T-helper 1 cell (primary cell): Measurements from ENCODE around the gene PIP4K2B.

ENCODE experiments used
- DNase-seq, 5 donors: peaks; one replicate each; pipeline ENCODE4 v3.0.0-alpha.2; 2012 to 2020

PIP4K2B gene

DNA sequence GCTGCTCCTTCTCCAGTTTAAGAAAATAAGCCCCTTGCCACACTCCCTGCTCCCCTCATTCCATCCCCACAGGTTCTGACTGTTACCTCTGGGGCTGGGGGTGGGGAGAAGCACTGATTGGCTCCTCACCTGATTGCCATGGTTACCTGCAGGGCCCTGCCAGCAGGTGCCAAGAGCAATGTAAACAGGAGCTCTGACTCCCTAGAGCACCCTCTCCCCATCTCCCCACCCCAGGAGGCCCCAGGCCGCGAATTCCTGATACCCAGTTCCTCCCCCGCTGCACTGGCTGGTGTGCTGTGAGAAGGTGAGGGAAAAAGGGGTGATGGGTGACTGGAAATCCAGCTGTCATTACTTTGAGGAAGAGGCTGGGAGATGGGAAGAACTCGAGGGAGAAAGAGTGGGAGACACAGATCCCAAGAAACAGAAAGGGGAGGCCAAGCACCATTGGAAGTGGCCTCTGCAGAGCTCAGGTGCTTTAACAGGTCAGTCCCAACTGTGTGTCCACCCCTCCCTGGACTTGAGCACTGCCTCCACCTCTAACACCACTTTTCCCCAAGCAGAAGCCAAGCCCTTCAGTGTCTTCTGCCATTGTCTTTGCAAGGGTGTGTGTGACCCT is 55.7 kb downstream of the PIP4K2B start:
- DNase-seq = no peak

DNA sequence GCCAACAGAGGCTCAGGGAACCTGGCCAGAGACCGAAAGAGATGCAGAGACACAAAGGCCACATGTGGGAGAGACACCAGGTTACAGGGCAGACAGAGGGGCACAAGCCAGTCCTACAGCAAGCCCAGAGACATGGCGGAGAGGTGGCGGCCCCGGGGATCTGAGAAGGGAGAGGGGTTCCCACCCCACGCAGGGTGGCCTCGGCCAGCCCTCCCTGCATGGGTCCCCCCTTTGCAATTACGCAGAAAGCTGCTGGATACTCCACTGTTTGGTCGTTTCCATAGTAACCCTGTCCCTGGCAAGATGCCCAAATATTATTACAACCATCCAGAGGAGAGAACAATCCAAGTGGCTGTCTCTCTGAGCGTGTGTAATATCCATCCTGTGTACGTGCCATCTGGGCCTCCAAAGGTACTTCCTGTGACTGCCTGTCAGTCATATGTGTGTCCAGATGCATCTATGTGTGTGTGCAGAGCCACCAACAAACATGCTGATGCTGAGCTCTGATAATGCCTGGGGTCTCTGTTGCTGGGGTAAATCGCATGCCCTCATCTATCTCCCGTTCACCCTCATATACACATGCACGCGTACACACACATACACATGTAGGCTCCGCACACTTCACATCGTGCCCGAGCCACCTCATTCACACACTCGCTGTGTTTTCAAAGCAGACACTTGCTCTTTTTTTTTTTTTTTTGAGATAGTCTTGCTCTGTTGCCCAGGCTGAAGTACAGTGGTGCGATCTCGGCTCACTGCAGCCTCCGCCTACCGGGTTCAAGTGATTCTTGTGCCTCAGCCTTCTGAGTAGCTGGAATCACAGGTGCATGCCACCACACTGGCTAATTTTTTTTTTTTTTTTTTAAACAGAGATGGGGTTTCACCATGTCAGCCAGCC is 56.7 kb downstream of the PIP4K2B start:
- no peak for DNase-seq

GRCh38 chr17:38741921-38742410 is 57.4 kb downstream of the PIP4K2B start:
- no peak for DNase-seq

GRCh38 chr17:38741461-38741860 is 57.9 kb downstream of the PIP4K2B start:
- DNase-seq = no peak

DNA sequence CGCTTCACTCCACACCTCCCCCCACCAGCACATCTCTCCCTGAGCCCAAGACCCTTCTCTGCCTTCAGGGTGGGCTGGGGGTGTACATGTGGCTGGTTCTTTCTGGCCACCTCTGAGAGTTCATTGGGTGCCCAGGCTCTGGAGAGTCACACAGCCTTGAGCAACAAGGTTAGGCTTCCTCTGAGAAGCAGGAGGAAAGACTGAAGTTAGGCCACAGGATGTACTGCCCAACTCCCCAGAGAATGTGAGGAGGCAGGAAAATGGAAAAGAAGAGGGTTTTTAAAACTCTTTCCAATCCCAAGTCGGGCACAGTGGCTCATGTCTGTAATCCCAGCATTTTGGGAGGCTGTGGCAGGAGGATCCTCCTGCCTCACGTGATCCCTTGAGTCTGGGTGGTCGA is 58.5 kb downstream of the PIP4K2B start:
- DNase-seq = no peak

DNA sequence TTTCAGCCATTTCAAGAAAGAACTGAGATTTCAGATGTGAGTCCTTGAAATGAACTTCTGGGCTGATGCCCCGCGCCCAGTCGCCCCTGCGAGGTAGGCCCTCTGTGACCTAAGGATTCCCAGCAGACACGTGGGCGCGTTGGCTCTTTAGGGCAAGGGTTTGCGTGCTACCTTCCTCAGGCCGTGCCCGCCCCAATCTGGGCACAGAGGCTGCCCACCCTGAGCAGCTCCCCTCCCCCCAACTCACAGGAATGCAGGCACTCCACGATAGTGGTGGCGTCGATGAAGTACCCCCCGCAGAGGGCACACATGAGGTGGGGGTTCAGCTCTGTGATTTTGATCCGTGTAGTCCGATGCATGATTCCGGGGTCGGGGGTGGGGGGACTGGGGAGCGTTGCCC is 59.3 kb downstream of the PIP4K2B start:
- DNase-seq = no peak

GRCh38 chr17:38739305-38739704 is 60.1 kb downstream of the PIP4K2B start:
- DNase-seq = no peak

GRCh38 chr17:38738686-38739085 is 60.7 kb downstream of the PIP4K2B start:
- DNase-seq = no peak

- no peak for DNase-seq
Measured at GRCh38 chr17:38738007-38738662, 61.2 kb downstream of the PIP4K2B start.

- DNase-seq = peak; percentile 47 to 72 (median 63)
Measured at GRCh38 chr17:38735161-38735997, 64.0 kb downstream of the PIP4K2B start.

GRCh38 chr17:38733982-38734973 is 65.1 kb downstream of the PIP4K2B start:
- DNase-seq = peak in 1 of 5 donors; percentile 34

DNA sequence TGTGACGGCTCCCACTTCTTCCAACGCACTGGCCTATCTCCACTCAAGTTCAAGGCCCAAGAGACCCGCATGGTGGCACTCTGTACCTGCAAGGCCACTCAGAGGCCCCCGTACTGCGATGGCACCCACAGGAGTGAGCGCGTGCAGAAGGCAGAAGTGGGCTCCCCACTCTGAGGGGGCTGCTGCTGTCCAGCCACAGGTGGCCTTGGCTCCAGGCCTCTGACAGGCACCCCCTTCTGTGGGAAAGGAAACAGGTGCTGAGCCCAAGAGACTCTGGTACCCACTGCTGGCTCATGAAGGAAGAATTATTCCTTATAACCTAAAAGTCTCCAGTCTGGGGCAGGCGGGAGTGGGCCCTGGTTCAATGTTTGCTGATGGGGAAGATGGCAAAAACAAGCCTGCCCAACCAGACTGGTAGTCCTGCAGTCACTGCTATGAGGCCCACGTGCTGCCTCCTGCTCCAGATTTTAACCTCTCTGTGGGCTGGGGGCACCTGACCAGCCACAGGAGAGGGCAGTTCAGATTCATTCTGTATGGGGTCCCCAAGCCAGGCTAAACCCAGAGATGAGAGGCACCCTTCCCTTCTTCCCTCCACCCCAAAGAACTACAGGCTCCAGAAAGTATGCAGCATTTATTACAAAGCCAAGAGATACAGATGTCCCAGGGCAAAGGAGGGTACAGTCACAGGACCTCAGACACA is 65.9 kb downstream of the PIP4K2B start:
- no peak for DNase-seq

DNA sequence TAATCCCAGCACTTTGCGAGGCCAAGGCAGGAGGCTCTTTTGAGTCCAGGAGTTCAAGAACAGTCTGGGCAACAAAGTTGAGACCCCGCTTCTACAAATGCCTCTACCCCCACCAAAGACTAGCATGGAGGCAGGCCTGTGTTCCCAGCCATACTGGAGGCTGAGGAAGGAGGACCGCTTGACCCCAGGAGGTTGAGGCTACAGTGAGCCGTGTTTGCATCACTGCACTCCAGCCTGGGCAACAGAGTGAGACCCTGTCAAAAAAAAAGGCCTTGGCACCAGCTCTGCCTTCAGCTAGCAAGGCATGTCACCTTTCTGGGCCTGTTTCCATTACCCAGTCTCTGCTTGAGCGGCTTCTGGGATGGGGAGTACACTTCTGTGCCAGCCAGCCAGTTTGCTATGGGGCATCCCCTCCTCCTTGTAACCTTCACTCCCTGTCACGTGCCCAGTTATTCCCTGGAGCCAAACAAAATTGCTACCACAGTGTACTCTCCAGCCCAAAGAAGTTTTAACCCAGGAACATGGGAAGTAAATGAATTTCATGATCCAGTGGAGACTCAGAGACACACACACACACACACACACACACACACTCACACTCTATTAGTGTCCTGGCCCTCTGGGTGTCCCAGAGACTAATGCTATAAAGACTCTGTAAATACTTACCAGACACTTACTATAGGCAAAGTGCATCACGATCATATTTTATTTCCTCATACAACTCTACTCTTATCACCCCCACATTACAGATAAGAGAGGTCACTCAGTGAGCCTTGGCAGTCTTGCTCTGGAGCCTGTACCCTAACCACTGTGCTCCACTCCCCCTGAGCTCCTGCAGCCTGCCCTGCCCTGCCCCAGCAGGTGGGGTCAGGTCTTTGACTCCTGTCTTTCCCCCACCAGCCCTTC is 66.7 kb downstream of the PIP4K2B start:
- DNase-seq = no peak

DNA sequence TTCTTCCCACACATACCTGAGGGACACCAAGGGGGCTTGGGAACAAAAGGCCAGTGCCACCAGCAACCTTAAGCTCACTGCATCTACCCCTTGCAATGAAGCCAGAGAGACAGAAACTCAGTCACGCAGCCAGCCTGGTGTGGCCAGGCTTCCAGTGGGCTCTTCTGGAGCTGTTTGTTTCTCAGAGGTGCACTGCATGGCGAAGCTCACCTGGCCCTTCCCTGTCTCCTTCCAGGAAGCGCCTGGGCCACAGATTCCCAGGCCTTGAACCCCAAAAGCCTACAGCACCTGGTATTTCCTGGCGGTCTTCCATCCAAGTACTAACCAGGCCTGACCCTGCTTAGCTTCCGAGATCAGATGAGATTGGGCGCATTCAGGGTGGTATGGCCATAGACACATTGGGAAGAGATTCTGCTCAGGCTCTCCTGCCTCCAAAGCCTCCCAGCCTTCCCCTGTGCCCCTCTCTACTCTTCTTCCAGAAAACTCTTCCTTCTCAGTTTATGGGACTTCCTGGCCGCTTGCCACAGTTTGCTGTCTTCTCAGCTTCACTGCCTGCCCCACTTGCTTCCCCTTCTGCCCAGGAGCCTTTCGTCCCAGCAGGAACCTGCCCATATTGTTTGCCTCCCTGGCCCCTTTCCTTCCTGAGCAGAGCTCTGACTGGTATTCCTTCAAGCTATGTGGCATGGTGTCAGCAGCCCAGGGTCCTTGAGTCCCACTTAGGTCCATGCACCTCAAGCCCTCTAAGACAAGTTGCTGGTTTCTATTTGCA is 67.6 kb downstream of the PIP4K2B start:
- DNase-seq = no peak

- peak in 1 of 5 donors; percentile 38 for DNase-seq
Measured at GRCh38 chr17:38730526-38731379, 68.6 kb downstream of the PIP4K2B start.

GRCh38 chr17:38729886-38730525 is 69.3 kb downstream of the PIP4K2B start, which contains the start of gene CISD3:
CISD3 (plus strand) TSS chr17:38730341; CDS start chr17:38730359, 18 bp downstream.
- peak; percentile 72 to 91 (median 82) for DNase-seq

GRCh38 chr17:38729368-38729885 is 69.9 kb downstream of the PIP4K2B start:
- no peak for DNase-seq
